ENCODE results near the gene FGD3.

The FGD3 gene

DNA sequence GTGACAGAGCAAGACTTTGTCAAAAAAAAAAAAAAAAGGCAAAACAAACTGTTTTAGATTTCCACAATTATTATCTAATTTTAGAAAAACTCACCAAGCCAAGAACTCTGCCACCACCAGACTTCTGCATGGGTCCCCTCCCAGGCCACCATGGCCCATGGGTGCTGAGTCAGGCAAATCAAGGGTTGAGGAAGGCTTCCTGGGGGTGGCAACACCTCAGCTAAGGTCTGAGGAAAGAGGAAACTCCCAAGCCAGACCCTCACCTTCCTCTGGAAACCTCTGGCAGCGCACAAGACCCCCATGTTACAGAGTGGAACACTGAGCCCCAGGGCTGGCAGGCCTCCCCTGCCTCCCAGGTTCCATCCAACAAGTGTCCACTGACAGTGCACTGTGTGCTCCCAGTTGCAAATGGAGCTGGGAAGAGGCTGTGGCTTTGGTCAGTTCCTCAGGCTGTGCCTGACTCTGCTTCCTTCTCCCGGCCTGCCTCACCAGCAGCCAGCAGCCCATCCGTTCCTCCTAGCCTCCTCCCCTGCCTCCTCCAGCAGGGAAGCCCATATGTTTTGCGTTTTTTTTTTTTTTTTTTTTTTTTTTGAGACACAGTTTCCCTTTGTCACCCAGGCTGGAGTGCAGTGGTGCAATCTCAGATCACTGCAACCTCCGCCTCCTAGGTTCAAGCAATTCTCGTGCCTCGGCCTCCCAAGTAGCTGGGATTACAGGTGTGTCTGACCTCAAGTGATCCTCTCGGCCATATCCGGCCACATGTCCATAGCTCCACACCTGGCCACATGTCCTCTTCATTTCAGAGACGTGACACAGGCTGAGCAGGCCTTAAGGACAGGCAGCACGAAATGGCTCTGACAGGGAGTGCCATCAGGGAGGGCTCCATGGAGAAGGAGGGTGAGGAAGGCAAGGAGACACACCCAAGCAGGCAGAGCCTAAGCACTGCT is 107.7 kb downstream of the FGD3 start:
- TF ChIP-seq EZH2 (IDR thresholded peaks at IDR 0.05; ENCODE audit: borderline replicate concordance, low read depth, low read length, severe bottlenecking) = no peak
- TF ChIP-seq, protein P1, sequence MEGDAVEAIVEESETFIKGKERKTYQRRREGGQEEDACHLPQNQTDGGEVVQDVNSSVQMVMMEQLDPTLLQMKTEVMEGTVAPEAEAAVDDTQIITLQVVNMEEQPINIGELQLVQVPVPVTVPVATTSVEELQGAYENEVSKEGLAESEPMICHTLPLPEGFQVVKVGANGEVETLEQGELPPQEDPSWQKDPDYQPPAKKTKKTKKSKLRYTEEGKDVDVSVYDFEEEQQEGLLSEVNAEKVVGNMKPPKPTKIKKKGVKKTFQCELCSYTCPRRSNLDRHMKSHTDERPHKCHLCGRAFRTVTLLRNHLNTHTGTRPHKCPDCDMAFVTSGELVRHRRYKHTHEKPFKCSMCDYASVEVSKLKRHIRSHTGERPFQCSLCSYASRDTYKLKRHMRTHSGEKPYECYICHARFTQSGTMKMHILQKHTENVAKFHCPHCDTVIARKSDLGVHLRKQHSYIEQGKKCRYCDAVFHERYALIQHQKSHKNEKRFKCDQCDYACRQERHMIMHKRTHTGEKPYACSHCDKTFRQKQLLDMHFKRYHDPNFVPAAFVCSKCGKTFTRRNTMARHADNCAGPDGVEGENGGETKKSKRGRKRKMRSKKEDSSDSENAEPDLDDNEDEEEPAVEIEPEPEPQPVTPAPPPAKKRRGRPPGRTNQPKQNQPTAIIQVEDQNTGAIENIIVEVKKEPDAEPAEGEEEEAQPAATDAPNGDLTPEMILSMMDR (IDR thresholded peaks at IDR 0.05; ENCODE audit: borderline replicate concordance, extremely low read depth, low read length, poor library complexity, severe bottlenecking) = no peak
- Histone ChIP-seq H3K9ac (ENCODE audit: low read depth, low read length) (no peak overlapping the region), H3K79me2 (ENCODE audit: insufficient read depth, low read length) (no peaks in the 10 kb centered on the region), H3K36me3 (ENCODE audit: insufficient read depth, low read length) (no peaks in the 10 kb centered on the region), H3K4me1 (ENCODE audit: insufficient read depth, low read length) (peaks cover 6% of the 10 kb centered on the region), H3K27me3 (ENCODE audit: insufficient read depth, low read length, poor library complexity) (no peaks in the 10 kb centered on the region), H3K4me2 (ENCODE audit: insufficient read depth, low read length) (no peak overlapping the region), H3K27ac (ENCODE audit: low read length) (no peak overlapping the region), H4K20me1 (ENCODE audit: insufficient read depth, low read length) (no peaks in the 10 kb centered on the region), H2AFZ (ENCODE audit: low read depth, low read length) (no peak overlapping the region), H3K4me3 (ENCODE audit: low read depth in 1 of 2, low read length in 2 of 2) (no peak overlapping the region), H3K9me3 (ENCODE audit: insufficient read depth, low read length, severe bottlenecking) (no peaks in the 10 kb centered on the region)
- DNase-seq (no peak), ATAC-seq (ENCODE audit: insufficient read depth, low read depth) (no peak)

DNA sequence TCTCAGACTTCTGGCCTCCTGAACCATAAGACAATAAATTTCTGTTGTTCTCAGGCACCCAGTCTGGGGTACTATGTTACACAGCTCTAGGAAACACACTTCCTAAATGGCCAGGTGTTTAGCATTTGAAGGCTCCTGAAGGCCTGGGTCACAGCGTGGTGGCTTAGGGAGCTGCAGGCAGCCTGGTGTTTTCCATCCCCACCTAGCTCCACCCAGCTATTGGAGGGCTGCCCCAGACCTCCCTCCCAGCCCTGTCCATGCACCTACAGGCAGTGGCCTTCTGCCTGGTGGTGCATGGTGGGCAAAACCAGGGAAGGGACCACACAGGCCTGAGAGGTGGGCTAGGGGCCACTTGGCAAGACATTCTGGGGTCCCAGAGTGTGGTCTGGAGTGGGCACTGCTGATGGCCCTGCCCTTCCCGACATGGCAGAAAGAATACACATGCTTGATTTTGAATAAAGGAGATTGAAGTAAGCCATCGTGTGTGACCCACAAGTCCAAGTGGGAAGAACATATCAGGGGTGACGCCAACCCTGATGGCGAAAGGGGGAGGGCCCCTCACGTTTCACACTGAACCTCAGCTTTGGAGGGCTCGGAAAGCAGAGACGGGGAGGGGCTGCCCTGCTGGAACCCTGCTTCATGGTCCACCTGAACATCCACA is 109.8 kb downstream of the FGD3 start:
- Histone ChIP-seq H4K20me1 (ENCODE audit: insufficient read depth, low read length) (no peaks in the 10 kb centered on the region), H3K9me3 (ENCODE audit: insufficient read depth, low read length, severe bottlenecking) (no peaks in the 10 kb centered on the region), H2AFZ (ENCODE audit: low read depth, low read length) (no peak overlapping the region), H3K79me2 (ENCODE audit: insufficient read depth, low read length) (no peaks in the 10 kb centered on the region), H3K4me2 (ENCODE audit: insufficient read depth, low read length) (no peak overlapping the region), H3K9ac (ENCODE audit: low read depth, low read length) (no peak overlapping the region), H3K27me3 (ENCODE audit: insufficient read depth, low read length, poor library complexity) (no peaks in the 10 kb centered on the region), H3K27ac (ENCODE audit: low read length) (no peak overlapping the region), H3K4me1 (ENCODE audit: insufficient read depth, low read length) (peaks cover 22% of the 10 kb centered on the region), H3K4me3 (ENCODE audit: low read depth in 1 of 2, low read length in 2 of 2) (no peak overlapping the region), H3K36me3 (ENCODE audit: insufficient read depth, low read length) (no peaks in the 10 kb centered on the region)
- TF ChIP-seq EZH2 (IDR thresholded peaks at IDR 0.05; ENCODE audit: borderline replicate concordance, low read depth, low read length, severe bottlenecking) = no peak
- TF ChIP-seq, protein P1 (IDR thresholded peaks at IDR 0.05; ENCODE audit: borderline replicate concordance, extremely low read depth, low read length, poor library complexity, severe bottlenecking) = no peak
- no peak for DNase-seq
- ATAC-seq (ENCODE audit: insufficient read depth, low read depth) = no peak

DNA sequence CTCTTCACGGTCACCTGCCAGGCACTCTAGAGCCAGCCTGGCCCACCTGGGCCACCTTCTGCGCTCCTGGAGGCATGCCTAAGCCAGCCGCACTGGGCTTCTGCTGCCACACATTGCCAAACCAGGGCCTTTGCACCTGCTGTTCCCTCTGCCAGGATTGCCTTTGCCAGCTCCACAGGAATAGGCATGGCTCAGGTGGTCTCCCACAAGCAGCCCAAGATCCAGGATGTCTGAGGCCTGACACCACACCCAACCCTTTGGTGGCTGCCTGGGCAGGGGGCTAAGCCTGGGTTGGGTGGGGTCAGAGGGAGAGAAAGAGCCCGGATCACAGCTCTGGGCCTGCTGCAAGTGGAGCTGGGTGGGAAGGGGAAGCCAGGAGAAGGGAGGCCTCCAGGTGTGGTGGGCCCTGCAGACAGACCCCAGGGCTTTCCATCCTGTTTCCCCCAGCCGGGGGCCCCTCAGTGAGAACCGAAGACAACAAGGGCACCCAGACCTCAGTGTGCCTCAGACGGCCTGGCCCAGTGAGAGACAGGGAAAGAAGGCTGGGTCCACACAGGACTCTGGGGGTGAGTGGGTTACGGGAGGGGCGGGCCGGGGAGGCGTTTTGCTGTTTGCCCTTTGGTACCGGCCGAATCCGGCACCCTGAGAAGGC is 110.5 kb downstream of the FGD3 start:
- no peak for TF ChIP-seq EZH2 (IDR thresholded peaks at IDR 0.05; ENCODE audit: borderline replicate concordance, low read depth, low read length, severe bottlenecking)
- TF ChIP-seq, protein P1 (IDR thresholded peaks at IDR 0.05; ENCODE audit: borderline replicate concordance, extremely low read depth, low read length, poor library complexity, severe bottlenecking) = no peak
- peaks cover 28% of the 10 kb centered on the region for H3K4me1 ChIP-seq (ENCODE audit: insufficient read depth, low read length)
- no peaks in the 10 kb centered on the region for H3K79me2 ChIP-seq (ENCODE audit: insufficient read depth, low read length)
- no peaks in the 10 kb centered on the region for H4K20me1 ChIP-seq (ENCODE audit: insufficient read depth, low read length)
- no peak overlapping the region for H2AFZ ChIP-seq (ENCODE audit: low read depth, low read length)
- DNase-seq (no peak), ATAC-seq (ENCODE audit: insufficient read depth, low read depth) (no peak)
- no peak overlapping the region for H3K9ac ChIP-seq (ENCODE audit: low read depth, low read length)
- H3K4me2 ChIP-seq (ENCODE audit: insufficient read depth, low read length) = no peak overlapping the region
- H3K9me3 ChIP-seq (ENCODE audit: insufficient read depth, low read length, severe bottlenecking) = no peaks in the 10 kb centered on the region
- H3K4me3 ChIP-seq (ENCODE audit: low read depth in 1 of 2, low read length in 2 of 2) = no peak overlapping the region
- no peaks in the 10 kb centered on the region for H3K27me3 ChIP-seq (ENCODE audit: insufficient read depth, low read length, poor library complexity)
- H3K36me3 ChIP-seq (ENCODE audit: insufficient read depth, low read length) = no peaks in the 10 kb centered on the region
- no peak overlapping the region for H3K27ac ChIP-seq (ENCODE audit: low read length)
